AG10803 (cell line): ENCODE data around the gene PLA2G4C.

Source experiments
- DNase-seq: peaks from one replicate; pipeline ENCODE4 v3.0.0; 2010; ENCODE audit warnings: low read depth
- H3K4me3 ChIP-seq: 2 replicates; pipeline ENCODE4 v1.5.1; 2011; ENCODE audit warnings: mild to moderate bottlenecking, low read length, control low read depth
- CTCF ChIP-seq: conservative IDR thresholded peaks from 2 replicates; pipeline ENCODE4 v1.5.1; 2011; ENCODE audit warnings: mild to moderate bottlenecking, low read length, control low read depth, inconsistent platforms

Gene PLA2G4C

GRCh38 chr19:48069435-48069834 lies 41.2 kb downstream of the PLA2G4C start:
- TF ChIP-seq CTCF: no peak
- DNase-seq: no peak
- H3K4me3 ChIP-seq: no peak overlapping the region

GRCh38 chr19:48064509-48064908 lies 46.1 kb downstream of the PLA2G4C start:
- no peak for TF ChIP-seq CTCF
- DNase-seq: no peak

GRCh38 chr19:48061401-48062344 lies 48.9 kb downstream of the PLA2G4C start:
- no peak for TF ChIP-seq CTCF
- H3K4me3 ChIP-seq: no peak overlapping the region
- DNase-seq: no peak

More at GRCh38 chr19:48064509-48064908, 46.1 kb downstream of the PLA2G4C start:
- H3K4me3 ChIP-seq: no peak overlapping the region

GRCh38 chr19:48060381-48060780 lies 50.2 kb downstream of the PLA2G4C start:
- H3K4me3 ChIP-seq: no peak overlapping the region
- no peak for DNase-seq
- TF ChIP-seq CTCF: no peak

GRCh38 chr19:48059331-48059730 lies 51.3 kb downstream of the PLA2G4C start:
- H3K4me3 ChIP-seq: no peak overlapping the region
- TF ChIP-seq CTCF: no peak
- DNase-seq: no peak

- DNase-seq: no peak
- TF ChIP-seq CTCF: no peak
- H3K4me3 ChIP-seq: no peak overlapping the region
These were observed 56.8 kb downstream of the PLA2G4C start for GRCh38 chr19:48053856-48054255.

GRCh38 chr19:48053076-48053475 lies 57.5 kb downstream of the PLA2G4C start:
- no peak for DNase-seq
- TF ChIP-seq CTCF: no peak
- H3K4me3 ChIP-seq: no peak overlapping the region
